Measurements from ENCODE around the gene LYST. TPM values are rescaled to one million over a fixed set of nuclear protein-coding genes. Genes with fewer than 3 reads are reported as not detected.

LYST gene
- total and polyA plus RNA-seq, 2 of the 8 experiments (the other 6 are each of a cell fraction or from before 2014, with no cell fraction given), result 0.29 to 0.58 TPM

DNA sequence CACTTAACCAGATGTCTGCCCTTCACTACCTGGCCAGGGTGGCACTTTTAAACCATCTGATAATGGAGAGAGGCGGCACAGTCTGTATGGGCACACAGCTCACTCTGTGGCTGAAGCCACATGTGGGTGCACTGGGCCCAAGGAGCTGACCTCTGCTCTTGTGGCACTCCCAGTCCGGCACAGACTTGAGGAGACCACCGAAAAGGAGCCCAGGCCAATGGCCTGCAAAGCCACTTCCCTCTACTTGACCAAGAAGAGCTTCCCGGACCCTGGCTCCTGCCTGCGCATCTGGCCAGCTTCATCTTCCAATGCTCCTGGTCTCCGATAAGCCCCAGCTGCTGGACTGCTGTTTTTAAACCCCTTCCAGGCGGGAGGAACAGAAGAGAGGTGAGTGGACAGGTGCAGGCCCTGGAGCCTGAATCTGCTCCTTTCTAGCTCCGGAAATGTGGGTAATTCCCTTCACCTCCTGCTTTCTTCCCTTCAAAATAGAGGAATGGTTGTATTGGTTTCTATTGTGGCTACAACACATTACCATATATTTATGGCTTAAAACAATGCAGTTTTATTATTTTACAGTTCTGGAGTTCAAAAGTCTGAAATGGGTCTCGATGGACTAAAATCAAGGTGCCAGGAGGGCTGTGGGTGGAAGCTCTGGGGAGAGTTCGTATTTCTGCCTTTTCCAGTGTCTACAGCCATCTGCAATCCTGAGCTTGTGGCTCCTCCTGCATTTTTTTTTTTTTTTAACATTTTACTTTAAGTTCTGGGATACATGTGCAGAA, 228.8 kb downstream of the LYST start (continued):
- TF ChIP-seq KDM5A (IDR thresholded peaks at IDR 0.05; ENCODE audit: low read length), result no peak

All from H1 (cell line).